Measurements from ENCODE around the gene PRKAG2. TPM values are rescaled to one million over a fixed set of nuclear protein-coding genes. Genes with fewer than 3 reads are reported as not detected.
A peak's percentile ranks its signal among the peaks of the same experiment; 100 is the strongest.

PRKAG2 gene
- total RNA-seq, 1 donor from 2014 or later = 35.4 TPM

DNA sequence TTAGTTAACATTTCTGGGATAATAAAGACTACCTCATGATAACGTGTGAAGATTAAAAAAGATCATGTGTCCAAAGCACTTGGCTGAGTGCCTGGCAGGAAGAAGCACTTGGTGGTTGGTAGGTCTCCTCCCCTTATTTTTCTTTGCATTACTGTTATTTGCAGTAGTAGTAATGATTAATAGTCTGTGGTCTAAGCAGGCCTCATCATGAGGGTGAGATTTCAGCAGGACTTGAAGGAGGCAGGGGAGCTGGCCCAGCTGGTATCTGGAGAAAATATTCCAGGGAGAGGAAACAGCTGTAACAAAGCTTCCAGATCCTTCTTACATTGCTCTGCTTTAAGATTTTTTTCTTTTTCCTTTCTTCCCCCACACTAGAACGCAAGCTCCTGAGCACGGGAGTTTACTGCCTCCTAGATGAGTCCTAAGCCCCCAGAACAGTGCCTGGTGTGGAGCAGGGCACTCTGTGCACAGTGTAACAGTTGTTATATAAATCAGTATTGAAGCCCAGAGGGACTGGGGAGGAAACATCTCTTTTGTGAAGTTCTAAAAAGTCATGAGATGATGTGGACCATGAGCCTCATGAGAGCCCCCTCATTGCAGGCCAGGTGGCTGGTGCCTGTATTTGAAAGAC, 326.1 kb downstream of the PRKAG2 start:
- Histone ChIP-seq H3K9me3 (no peaks in the 10 kb centered on the region), H3K4me3 (no peak overlapping the region), H3K27ac (peak overlapping the region; percentile 36), H3K4me1 (peaks cover 15% of the 10 kb centered on the region), H3K36me3 (no peaks in the 10 kb centered on the region), H3K27me3 (ENCODE audit: low read depth) (no peaks in the 10 kb centered on the region)
- TF ChIP-seq CTCF (IDR thresholded peaks at IDR 0.05) = no peak
- DNase-seq (no peak), ATAC-seq (peak; percentile 32 to 58)
- intact Hi-C loops (cut with DNase I) = no loop called here

- Histone ChIP-seq H3K9me3 (no peaks in the 10 kb centered on the region), H3K4me3 (no peak overlapping the region), H3K27me3 (ENCODE audit: low read depth) (no peaks in the 10 kb centered on the region), H3K4me1 (peaks cover 15% of the 10 kb centered on the region), H3K36me3 (no peaks in the 10 kb centered on the region), H3K27ac (no peak overlapping the region)
- intact Hi-C loops (cut with DNase I) = no loop called here
- TF ChIP-seq CTCF (IDR thresholded peaks at IDR 0.05) = no peak
- DNase-seq (no peak), ATAC-seq (no peak)
Measured at GRCh38 chr7:151549644-151550043, 327.3 kb downstream of the PRKAG2 start.

DNA sequence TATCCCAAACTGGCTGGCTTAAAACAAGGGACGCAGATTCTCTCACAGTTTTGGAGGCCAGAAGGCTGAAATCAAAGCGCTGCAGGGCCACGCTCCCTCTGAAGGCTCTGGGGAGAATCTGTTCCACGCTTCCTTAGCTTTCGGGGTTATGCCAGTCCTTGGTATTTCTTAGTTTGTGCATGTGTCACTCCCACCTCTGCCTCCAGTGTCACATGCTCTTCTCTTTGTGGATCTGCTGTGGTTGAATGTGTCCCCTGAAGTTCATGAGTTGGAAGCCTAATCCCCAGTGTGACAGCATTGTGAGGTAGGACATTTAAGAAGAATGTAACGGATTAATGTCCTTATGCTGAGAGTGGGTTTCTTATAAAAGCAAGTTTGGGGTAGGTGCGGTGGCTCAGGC, 327.8 kb downstream of the PRKAG2 start:
- no peak overlapping the region for H3K27ac ChIP-seq
- H3K9me3 ChIP-seq = no peaks in the 10 kb centered on the region
- intact Hi-C loops (cut with DNase I) = no loop called here
- no peaks in the 10 kb centered on the region for H3K36me3 ChIP-seq
- H3K4me3 ChIP-seq = no peak overlapping the region
- no peak for TF ChIP-seq CTCF (IDR thresholded peaks at IDR 0.05)
- peaks cover 15% of the 10 kb centered on the region for H3K4me1 ChIP-seq
- H3K27me3 ChIP-seq (ENCODE audit: low read depth) = no peaks in the 10 kb centered on the region
- ATAC-seq (no peak), DNase-seq (no peak)

- no peaks in the 10 kb centered on the region for H3K9me3 ChIP-seq
- no peaks in the 10 kb centered on the region for H3K27me3 ChIP-seq (ENCODE audit: low read depth)
- intact Hi-C loops (cut with DNase I) = no loop called here
- H3K27ac ChIP-seq = no peak overlapping the region
- DNase-seq (no peak), ATAC-seq (no peak)
- H3K36me3 ChIP-seq = no peaks in the 10 kb centered on the region
- no peak overlapping the region for H3K4me3 ChIP-seq
- H3K4me1 ChIP-seq = no peaks in the 10 kb centered on the region
- TF ChIP-seq CTCF (IDR thresholded peaks at IDR 0.05) = no peak
Measured at GRCh38 chr7:151544183-151544582, 332.7 kb downstream of the PRKAG2 start.

- intact Hi-C loops (cut with DNase I) = no loop called here
- H3K4me3 ChIP-seq = no peak overlapping the region
- ATAC-seq (no peak), DNase-seq (no peak)
- peaks cover 15% of the 10 kb centered on the region for H3K4me1 ChIP-seq
- no peaks in the 10 kb centered on the region for H3K27me3 ChIP-seq (ENCODE audit: low read depth)
- no peak for TF ChIP-seq CTCF (IDR thresholded peaks at IDR 0.05)
- H3K36me3 ChIP-seq = no peaks in the 10 kb centered on the region
- no peak overlapping the region for H3K27ac ChIP-seq
- H3K9me3 ChIP-seq = no peaks in the 10 kb centered on the region
Measured at GRCh38 chr7:151542606-151543130, 334.2 kb downstream of the PRKAG2 start.

Measured in lower lobe of right lung (tissue), 2 donors.